ENCODE measurements around the gene ARMH3.

DNA sequence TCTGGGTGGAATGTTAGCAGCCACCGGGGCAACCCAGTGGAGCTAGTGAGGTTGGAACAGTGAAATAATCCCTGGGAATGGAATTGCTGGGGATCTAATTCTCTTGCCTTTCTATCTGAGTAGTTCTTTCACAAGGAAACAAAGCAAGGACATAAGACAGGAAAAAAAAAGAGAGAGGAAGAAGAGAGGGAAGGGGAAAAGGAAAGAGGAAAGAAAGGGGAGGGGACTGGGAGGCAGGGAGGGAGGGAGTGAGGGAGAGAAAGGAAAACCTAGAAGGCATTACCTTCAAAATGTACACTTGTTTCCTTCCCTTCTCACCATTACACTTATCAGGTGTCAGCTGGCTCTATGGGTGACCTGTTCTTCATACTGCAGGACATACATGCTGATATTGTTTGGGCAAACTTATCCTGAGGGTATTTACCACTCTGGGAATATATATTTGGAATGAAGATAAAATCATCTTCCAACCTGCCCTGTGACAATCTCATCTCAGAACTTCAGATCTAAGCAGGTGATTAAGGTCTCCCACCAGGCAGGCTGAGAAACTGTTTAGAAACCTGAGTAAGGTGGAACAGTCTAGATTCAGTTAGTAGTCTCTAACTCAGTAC lies 162.4 kb downstream of the ARMH3 start:
- TF ChIP-seq POLR2AphosphoS5 (IDR thresholded peaks at IDR 0.05; ENCODE audit: low read depth, low read length) (no peak), POLR2A (IDR thresholded peaks at IDR 0.05; ENCODE audit: low read depth, low read length) (no peak)

Measured in GM12892 (cell line).